HFFc6 (cell line): ENCODE measurements around the gene RBM10. TPM values are rescaled to one million over a fixed set of nuclear protein-coding genes. Genes with fewer than 3 reads are reported as not detected.

ENCODE experiments used
- DNase-seq: peaks from one replicate; pipeline ENCODE4 v3.0.0-alpha.2; 2018
- H3K27ac Mint-ChIP-seq: 2 replicates; pipeline ENCODE4 v1.8.0; 2020; ENCODE audit warnings: mild to moderate bottlenecking, mixed read lengths
- H3K27me3 Mint-ChIP-seq: 2 replicates; pipeline ENCODE4 v1.8.0; 2021; ENCODE audit warnings: mild to moderate bottlenecking, moderate library complexity, mixed read lengths; ENCODE audit not compliant: insufficient read depth
- H3K36me3 Mint-ChIP-seq: 2 replicates; pipeline ENCODE4 v1.8.0; 2021; ENCODE audit warnings: low read depth, mixed read lengths
- H3K4me1 Mint-ChIP-seq: 2 replicates; pipeline ENCODE4 v1.8.0; 2020; ENCODE audit warnings: low read depth, mixed read lengths
- H3K4me3 Mint-ChIP-seq: 2 replicates; pipeline ENCODE4 v1.8.0; 2020; ENCODE audit warnings: mild to moderate bottlenecking, moderate library complexity, mixed read lengths
- H3K9me3 Mint-ChIP-seq: 2 replicates; pipeline ENCODE4 v1.8.0; 2020; ENCODE audit warnings: mild to moderate bottlenecking, mixed read lengths
- CTCF ChIP-seq: fragments of 200-600 bp; sonication (generic); IDR thresholded peaks from 2 replicates; pipeline ENCODE4 v1.5.0; 2021; ENCODE audit warnings: antibody characterized with exemption, mild to moderate bottlenecking
- total RNA-seq, 6 experiments: library from RNA; stranded (reverse); fragmentation: NEBNext Ultra II Directional; extraction: Animal tissue kit (Norgen Biotek cat#: 25700); gene quantifications; 2 replicates in 1 of 6; 3 replicates in 5 of 6; pipeline ENCODE4 v1.2.3, GENCODE V29; 2021

The RBM10 gene
- total RNA-seq, 6 experiments from 2014 or later = 38.8 to 44.3 (median 41.7) TPM

- peaks cover 20% of the 10 kb centered on the region; the same call in 1 of the 2 replicates for H3K36me3 Mint-ChIP-seq
- H3K27me3 Mint-ChIP-seq = no peaks in the 10 kb centered on the region; the same call in 1 of the 2 replicates
- DNase-seq = no peak
- H3K4me3 Mint-ChIP-seq = no peak overlapping the region
- H3K4me1 Mint-ChIP-seq = no peaks in the 10 kb centered on the region
- no peaks in the 10 kb centered on the region for H3K9me3 Mint-ChIP-seq
- no peak overlapping the region for H3K27ac Mint-ChIP-seq
- TF ChIP-seq CTCF = no peak
Measured at GRCh38 chrX:47209508-47210238, 64.7 kb downstream of the RBM10 start.

- DNase-seq = no peak
- Mint-ChIP-seq H3K27me3 (peaks cover 2% of the 10 kb centered on the region), H3K9me3 (no peaks in the 10 kb centered on the region)
Measured at GRCh38 chrX:47210661-47211425, 65.8 kb downstream of the RBM10 start.

DNA sequence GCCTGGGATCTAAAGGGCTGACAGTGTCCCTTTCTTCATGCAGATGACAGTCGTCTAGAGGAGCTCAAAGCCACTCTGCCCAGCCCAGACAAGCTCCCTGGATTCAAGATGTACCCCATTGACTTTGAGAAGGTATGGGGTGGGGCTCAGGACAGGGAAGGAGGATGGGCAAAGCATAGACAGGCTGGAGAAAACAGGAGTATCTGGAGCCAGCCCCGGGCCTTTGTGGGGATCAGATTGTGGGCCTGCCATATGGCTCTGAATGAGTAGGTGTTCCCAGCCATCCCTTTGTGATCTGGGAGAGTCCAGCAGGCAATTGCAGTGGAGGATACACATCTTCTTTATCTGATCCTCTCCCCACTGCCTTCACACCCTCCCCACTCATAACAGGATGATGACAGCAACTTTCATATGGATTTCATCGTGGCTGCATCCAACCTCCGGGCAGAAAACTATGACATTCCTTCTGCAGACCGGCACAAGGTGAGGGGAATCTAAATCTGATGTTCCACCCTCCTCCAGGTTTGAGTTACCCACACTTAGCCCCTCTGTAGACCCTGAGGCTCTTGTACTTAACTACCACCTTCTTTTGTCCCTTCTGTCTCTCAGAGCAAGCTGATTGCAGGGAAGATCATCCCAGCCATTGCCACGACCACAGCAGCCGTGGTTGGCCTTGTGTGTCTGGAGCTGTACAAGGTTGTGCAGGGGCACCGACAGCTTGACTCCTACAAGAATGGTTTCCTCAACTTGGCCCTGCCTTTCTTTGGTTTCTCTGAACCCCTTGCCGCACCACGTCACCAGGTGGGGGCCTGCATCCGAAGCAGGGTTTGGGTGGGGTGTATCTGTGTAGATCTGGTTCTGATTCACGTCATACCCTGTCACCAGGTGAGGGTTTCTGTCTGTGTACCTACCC lies 67.6 kb downstream of the RBM10 start:
- Mint-ChIP-seq H3K27me3 (peaks cover 5% of the 10 kb centered on the region), H3K27ac (no peak overlapping the region; the same call in 1 of the 2 replicates), H3K4me1 (peaks cover 20% of the 10 kb centered on the region), H3K9me3 (no peaks in the 10 kb centered on the region), H3K36me3 (peaks cover 21% of the 10 kb centered on the region; the same call in 1 of the 2 replicates), H3K4me3 (no peak overlapping the region)
- TF ChIP-seq CTCF = no peak
- DNase-seq = no peak

More at GRCh38 chrX:47210661-47211425, 65.8 kb downstream of the RBM10 start:
- Mint-ChIP-seq H3K27ac (no peak overlapping the region; the same call in 1 of the 2 replicates), H3K4me1 (peaks cover 2% of the 10 kb centered on the region), H3K36me3 (peaks cover 16% of the 10 kb centered on the region; the same call in 1 of the 2 replicates), H3K4me3 (no peak overlapping the region)
- no peak for TF ChIP-seq CTCF

DNA sequence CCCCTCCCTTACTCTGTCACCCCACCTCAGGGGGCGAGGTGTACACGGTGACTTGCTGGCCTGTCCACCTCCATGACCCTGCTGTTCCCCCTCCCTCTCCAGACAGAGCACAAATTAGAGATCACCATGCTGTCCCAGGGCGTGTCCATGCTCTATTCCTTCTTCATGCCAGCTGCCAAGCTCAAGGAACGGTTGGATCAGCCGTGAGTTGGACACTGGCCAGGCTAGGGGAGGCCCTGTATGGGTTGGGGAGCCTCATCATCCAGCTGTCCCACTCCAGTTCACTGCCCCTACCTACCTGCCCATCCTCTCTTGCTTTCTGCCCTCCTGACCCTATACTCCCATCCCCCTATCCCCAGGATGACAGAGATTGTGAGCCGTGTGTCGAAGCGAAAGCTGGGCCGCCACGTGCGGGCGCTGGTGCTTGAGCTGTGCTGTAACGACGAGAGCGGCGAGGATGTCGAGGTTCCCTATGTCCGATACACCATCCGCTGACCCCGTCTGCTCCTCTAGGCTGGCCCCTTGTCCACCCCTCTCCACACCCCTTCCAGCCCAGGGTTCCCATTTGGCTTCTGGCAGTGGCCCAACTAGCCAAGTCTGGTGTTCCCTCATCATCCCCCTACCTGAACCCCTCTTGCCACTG lies 69.5 kb downstream of the RBM10 start:
- H3K4me1 Mint-ChIP-seq = peaks cover 23% of the 10 kb centered on the region
- H3K27ac Mint-ChIP-seq = no peak overlapping the region; the same call in 1 of the 2 replicates
- H3K36me3 Mint-ChIP-seq = peaks cover 26% of the 10 kb centered on the region; the same call in 1 of the 2 replicates
- H3K9me3 Mint-ChIP-seq = no peaks in the 10 kb centered on the region
- peaks cover 5% of the 10 kb centered on the region for H3K27me3 Mint-ChIP-seq
- TF ChIP-seq CTCF = no peak
- H3K4me3 Mint-ChIP-seq = no peak overlapping the region
- no peak for DNase-seq
